HG03045 (cell line): ENCODE data around the gene STXBP6.

Experiments used
- ATAC-seq: cut with Tn5 transposase; IDR thresholded peaks from one replicate; pipeline ENCODE4 v1.9.1; 2021; ENCODE audit warnings: mild to moderate bottlenecking, moderate library complexity; ENCODE audit not compliant: unreplicated experiment

The STXBP6 gene

DNA sequence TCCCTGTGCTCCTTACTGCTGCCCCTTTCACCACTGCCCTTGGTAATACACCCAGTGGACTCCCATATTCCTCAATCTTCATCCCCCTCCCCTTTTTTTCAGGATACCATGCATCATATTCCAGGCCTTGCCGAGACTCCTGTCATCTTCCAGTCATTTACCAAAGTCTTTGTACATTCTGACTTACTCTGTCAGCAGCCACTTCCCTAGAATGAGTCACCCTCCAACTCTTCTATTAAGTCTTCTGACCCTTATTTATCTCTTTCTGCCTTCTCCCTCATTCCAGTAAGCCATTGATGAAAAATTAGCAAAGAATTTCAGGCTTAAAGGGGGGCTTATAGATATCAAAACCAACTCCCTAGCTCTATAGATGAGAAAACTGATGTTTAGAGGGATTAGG, 128.0 kb downstream of the STXBP6 start:
- no peak for ATAC-seq

DNA sequence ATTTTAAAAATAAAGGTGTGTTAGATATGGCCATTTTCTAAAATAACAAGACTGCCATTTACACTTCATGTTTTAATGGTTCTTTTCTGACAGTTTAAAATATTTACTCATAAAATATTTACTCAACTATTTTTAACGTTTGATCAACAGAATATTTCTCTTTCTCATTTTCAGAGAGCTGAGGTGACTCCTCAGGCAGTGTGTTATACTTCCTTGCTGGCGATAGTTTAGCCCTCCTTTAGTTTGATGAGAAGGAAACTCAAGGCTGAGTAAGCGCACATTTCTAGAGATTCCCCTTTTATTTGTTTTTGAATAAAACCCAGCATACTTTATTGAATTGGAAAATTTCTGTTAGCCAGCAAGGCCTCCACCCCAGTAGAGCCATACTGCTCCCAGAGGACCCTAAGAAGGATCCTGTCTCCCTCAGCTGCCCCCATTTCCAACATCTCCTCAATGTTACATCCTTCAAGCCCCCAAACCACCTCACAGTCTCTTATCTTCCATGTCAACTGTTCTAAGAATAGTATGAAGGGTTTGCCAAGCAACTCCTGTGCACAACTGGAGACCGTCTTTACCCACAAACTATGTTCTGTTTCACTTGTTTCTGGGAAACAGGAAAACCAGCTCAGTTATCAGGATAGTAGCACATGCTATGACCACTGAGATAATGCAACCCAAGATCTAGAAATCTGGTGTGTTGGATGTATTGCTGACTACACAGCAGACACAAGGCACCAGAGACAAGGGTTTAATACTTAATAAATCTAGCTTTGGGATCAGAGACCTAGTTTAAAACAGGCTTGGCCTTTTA, 129.5 kb downstream of the STXBP6 start:
- no peak for ATAC-seq

DNA sequence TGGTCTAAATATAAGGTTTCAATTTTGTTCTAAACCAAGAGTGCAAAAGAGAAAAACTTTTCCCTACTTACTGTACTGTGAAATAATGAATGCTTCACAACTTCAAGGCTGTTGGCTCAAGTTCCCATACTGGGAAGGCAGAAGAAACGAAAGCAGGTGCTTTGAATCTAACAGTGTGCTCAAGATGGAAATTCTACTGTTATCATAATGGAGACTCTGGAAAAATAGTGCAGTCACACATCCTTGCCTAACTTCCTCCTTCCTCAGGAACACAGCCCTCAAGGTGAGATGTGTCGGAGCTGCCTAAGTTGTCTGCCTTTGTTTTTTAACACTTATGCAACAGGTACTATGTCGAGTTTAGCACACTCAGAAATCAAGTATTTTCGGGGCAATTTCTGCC, 131.1 kb downstream of the STXBP6 start:
- ATAC-seq = no peak

DNA sequence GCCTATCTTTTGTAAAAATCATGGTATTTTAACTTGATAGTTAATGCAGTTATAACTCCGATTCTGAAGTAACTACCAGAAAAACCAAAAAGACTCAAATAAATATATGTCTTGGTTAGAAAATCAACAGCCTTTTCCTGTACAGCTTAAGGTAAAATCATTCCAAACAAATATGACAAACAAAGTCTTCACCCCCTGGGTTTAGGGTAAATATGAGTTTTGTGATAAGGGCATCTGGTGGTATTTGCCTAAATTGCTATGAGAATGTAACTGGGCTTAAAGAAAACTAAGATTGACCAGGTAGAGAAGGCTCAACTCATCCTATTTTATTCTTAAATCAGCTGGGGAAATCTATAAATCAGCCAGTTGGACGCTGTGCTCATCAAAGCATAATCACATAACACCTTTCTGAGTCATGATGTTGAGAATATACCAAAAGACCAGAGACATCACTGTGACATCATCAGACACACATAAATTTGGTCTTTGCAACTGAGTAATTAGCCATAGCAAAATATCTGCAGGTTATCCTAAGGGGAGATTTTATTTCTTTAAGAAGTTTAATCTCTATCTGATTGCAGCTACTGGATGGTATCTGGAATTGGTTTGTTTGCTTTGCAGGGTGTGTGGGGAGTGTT, 133.9 kb downstream of the STXBP6 start:
- no peak for ATAC-seq

DNA sequence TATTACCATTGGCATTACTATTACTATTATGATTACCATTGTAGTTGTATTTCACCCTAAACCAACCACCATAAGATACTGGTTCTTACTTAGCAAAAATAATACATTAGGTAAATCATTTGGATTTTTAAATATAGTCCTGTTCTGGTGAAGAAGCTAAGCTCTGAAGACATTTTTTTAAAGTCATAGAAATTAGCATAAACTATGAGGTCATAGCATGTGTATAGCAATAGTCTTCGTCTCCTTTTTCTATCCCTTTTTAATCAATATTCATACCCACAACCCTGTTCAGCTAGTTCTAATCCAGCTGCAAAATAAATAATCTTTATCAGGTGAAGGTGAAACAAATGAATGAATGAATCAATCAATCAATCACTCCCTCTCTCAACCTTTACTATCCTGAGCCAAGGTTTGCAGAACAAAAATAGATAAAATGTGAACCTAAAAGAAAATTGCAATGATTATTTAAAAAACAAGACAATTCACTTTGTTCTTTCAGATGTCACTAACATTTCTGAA, 134.5 kb downstream of the STXBP6 start:
- no peak for ATAC-seq

DNA sequence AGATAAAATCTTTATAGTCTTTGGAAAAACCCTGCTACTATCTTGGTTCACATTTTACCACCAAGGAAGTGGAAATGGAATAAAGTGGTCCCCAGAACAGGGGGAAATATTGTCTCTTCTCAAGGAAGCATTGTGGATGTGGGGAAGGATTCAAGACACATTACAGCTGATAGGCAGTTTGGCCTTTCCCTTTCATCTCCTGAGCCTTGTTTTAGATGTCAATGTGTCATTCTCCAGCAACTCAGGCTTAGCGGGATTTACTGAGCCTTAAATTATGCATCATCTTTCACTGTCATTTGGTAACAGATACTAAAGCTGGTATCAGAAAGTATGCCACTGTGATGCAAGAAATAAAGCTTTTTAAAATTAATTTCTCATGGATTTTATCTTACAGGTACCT, 136.2 kb downstream of the STXBP6 start:
- no peak for ATAC-seq

DNA sequence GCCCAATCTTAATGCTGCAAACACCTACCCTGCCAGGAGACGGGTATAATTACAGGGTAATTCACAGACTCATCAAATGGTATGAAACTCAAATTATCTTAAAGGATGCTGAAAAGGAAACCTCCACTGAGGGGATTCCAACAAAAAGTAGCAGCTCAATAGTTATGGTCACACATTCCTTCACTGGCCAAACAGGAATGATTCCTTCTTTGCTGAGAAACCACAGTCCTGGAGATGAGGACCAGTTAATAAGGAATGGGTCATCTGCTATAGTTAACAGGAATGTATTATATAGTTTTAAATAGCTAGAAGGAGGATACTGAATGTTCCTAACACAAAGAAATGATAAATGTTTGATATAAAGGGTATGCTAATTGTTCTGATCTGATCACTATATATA, 136.9 kb downstream of the STXBP6 start:
- ATAC-seq = no peak

DNA sequence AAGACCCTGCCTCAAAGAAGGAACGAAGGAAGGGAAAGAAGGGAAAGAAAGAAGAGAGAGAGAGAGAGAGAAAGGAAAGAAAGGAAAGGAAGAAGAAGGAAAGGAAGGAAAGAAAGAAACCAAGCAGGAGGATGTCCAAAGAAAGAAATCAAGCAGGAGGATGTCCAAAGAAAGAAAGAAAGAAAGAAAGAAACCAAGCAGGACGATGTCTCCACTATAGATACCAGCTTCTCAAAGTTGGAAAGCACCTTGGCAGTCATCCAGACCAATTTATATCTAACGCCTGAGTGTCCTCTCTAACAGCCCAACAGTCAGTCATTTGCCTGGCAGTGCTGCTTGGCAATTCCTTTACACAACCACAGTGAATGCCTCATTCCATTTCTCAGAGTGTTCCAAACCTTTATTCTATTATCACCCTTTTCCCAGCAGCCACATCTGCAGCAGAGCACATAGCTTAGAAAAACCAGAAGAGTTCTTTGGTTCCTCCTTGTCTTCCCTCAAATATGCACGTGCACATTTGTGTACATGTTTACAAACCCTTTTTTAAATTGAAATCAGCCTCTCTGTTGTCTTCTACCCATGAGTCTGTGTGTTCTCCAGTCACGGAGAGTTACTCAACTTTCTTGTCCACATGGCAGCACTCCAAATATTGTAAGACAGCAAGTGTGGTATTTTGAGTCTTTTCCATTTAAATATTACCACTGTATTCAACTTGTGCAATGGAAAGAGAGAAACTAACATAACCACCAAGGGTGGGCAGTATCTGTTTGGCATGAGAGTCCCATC, 138.4 kb downstream of the STXBP6 start:
- ATAC-seq = no peak

DNA sequence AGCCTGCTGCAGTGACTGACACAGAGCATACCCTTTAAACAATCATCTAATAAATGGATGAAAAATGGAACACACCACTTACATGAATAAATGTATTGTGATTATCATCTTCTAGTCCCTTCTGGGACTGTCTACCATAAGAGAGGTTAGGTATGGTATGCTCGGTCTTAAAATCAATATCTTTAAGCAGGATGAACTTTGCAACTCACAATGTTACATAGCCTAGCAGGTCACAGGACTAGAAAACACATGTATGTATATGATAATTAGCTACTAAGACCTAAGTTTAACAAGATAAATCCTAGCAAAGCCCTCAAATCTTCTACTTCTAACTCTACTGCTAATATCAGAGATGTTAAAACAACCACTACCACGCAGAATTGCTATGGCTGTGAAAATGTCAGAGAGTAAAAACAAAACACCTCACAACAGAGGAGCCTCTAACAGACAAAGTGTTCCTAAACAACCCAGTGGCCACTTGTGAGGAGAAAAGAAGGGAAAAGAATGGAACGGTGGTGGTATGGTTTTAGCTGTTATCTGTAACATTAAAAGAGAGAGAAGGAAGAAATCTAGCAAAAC, 139.4 kb downstream of the STXBP6 start:
- no peak for ATAC-seq

DNA sequence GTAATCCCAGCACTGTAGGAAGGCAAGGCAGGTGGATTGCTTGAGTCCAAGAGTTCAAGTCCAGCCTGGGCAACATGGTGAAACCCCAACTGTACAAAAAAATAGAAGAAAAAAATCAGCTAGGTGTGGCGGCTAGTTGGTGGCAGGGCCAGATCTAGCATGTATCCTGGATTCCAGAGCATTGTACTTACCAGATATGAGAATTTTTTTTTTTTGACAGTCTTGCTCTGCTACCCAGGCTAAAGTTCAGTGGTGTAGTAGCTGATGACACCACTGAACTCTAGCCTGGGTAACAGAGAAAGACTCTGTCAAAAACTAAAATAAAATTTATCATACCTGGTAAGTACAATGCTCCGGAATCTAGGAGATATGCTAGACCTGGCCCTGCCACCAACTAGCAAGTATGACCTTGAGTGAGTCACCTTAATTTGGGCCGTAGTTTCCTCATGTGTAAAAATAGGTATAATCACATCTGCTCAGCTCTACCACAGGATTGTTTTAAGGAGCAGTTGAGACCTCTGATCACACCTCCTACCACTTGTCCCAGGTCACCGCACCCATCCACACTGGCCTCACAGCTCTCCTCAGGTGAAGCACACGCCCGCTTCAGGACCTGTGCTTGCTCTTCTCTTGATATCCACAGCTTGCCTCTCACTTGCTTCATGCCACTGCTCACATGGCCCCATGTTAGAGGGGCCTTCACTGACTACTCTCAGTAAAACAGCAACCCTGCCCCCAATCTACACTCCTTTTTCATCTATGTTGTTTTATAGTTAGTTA, 140.2 kb downstream of the STXBP6 start:
- no peak for ATAC-seq

DNA sequence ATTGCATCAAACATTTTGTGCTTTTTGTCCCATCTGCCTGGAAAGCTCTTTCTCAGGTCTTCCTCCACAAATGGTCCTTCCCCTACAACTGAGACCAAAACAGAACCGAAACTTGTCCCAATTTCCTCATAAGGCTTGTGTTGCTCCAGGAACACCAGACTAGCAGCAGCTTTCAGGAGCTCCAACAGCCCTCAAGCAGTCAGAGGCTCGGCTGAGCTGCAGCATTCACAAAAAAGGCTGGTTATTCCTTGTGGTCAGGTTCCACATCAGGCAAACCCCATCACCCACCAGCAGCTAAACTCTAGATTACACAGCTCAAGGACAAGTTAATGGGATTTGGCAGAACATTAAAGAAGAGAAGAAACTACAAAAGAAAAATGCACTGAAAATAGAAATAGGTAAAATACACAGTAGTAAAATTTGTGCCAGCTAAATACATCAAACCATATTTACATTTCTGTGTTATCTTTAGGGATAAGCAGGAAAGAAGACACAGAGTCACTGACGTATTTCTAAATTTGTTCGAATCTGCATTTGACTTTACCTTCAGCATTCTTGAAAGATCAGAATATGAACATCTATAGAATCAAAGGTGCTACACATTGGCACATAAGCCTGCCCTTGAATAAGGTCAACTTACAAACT, 141.2 kb downstream of the STXBP6 start:
- no peak for ATAC-seq

DNA sequence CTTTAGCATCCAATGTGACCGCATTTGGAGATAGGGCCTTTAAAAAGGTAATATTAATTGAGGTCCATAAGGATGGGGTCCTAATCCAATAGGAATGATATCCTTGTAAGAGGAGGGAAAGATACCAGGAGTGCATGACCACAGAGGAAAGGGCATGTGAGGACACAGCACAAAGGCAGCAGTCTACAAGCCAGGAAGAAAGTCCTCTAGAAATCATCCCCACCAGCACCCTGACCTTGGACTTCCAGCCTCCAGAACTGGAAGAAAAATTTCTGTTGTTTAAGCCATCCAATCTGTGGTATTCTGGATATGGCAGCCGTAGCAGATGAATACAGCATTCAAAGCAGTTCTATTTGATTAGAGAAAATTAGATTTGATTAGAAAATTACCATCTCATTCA, 145.4 kb downstream of the STXBP6 start:
- no peak for ATAC-seq

DNA sequence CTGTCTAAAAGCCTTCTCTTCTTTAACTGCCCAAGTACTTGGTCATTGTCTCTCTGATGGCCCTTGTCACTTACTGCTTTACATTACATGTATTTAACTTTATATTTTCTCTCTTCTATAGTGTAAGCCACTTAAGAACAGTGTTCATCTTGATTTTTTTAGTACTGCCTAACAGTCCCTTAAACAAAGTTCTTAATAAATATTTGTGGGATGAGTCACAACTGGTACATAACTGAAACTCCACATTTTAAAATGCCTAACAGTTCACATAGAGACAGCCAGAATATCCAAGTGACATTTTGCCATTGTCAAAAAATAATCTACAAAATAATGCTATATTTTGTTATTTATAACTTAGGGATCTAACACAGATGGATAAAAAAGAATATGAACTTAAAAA, 146.6 kb downstream of the STXBP6 start:
- no peak for ATAC-seq

DNA sequence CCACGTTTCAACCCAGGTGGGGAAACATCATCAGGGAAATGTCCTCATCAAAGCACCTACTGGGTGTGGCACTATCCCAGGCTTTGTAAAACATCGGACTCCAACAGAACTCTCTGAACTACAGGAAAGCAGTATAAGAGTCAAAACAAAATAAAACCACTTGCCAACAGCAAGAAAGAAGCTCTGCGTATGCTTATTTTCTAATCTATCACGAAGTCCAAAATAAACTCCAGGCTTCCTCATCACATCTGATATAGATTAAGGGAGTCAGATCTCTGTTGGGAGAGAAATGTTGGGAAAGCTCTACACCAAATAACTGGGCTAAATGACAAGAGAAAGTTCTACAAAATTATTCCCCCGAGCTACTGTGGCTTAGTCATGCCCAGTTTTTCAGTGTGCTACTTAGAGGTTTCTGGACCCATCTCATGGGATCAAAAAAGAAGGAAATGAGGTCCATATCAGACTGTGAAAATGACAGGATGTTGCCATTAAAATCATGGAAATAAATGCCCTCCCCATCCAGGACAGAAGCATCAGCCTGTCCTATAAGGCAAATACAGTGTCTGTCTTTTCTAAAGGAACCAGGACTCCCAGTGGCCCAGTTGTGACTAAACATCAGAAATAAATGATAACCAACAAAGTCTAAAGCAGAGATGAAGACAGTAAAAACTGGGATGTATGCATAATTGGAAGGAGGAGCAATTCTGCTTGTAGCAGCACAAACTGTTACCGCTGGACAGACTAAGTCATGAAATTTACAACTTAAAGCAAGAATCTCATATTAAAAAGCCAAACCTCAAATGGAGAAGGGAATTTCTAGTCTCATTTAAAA, 149.5 kb downstream of the STXBP6 start:
- no peak for ATAC-seq

DNA sequence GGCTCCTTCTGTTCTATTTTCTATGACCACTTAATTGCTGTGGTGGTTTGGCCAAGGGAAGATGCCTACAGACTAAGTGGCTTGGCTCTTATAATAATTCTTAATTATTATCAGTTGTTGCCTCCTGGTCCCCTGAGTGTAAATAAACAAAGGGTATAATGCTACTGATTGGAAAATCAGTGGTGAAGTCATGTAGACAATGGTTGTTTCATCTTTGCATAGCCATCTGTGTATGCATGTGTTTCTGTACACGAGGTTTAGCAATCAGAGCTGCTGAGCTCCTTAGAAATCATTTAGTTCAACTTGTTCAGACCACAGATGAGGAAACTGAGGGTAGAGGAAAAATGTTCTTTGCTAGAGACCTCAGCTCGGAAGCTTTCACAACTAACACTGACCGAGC, 152.2 kb downstream of the STXBP6 start:
- no peak for ATAC-seq

DNA sequence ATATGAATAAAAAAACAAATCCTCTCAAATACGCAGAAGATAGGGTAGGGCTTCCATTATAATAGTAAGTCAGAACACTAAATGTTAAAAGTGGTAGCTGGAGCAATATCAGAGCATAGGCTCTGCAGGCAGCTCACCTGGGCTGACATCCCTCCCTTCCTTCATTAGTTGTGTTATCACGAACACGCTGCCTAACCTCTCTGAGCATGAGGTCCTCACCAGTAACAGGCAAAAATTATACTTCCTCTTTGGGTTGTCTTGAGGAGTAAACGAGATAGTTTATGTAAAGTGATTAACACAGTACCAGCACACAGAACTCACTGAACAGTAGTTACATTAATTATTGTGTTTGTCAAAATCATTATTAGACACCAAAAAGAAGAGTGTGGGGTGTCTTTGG, 154.3 kb downstream of the STXBP6 start:
- ATAC-seq = no peak

DNA sequence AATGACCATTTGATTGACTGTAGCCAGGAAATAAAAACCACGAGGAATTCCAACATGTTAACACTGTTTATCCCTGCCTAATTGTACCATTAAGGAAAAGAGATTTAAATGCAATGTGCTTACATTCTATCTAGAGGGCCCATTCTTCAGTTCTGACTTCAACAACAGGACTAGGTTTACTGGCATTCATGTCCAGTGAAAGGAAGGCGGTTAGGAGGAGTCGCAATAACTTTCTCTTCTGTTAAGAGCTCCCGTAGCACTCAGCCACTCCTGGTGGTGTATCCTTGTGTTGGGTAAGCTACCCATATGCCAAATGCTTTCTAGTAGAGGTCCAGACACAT, 154.7 kb downstream of the STXBP6 start:
- ATAC-seq = no peak

DNA sequence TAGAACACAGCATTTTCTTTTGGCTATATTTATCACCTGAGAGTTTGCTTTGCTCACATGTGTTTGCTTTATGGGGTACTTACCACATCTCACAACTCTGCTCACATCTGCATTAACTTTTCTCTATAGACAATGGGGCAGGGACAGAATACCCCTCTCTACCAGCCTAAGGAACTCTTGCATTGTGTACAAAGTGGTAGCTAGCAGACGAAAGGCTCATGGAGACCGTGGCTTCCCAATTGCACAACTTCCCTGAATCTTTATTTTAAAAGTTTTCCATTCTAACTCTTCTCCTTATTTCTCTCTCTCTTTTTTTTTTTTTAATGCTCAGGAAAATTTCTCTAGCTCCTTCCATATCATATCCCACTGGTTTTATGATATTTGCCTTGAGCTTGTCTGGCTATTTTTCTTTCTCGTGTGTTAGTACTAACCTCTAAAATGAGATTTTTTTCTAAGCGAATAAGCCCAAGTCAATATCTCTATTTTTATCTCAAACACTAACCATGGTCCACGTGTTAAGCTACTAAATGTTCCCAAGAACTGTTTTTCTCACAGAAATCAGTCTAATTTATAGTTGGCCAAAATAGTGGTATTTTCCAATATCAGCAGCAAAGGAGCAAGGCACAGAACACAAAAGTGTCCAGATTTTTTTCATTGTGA, 155.2 kb downstream of the STXBP6 start:
- ATAC-seq = no peak
